GM21528 (cell line): ENCODE data around the gene ACSF3.

Source experiments
- ATAC-seq: cut with Tn5 transposase; IDR thresholded peaks from one replicate; pipeline ENCODE4 v1.9.1; 2021; ENCODE audit warnings: mild to moderate bottlenecking, moderate library complexity; ENCODE audit not compliant: unreplicated experiment, low FRiP score

Gene ACSF3

GRCh38 chr16:89093602-89094251 lies at the start of gene ACSF3:
Gene ACSF3 (plus strand): TSS chr16:89093852. CDS start chr16:89100682, 6,830 bp downstream.
- ATAC-seq: no peak

- no peak for ATAC-seq
Observed at GRCh38 chr16:89044418-89045180, 49.1 kb upstream of the ACSF3 start.

- ATAC-seq: no peak
Observed at GRCh38 chr16:89045181-89045815, 48.4 kb upstream of the ACSF3 start.

- no peak for ATAC-seq
Observed at GRCh38 chr16:89045881-89046280, 47.8 kb upstream of the ACSF3 start.

GRCh38 chr16:89046491-89046890 lies 47.2 kb upstream of the ACSF3 start:
- no peak for ATAC-seq

GRCh38 chr16:89047331-89048089 lies 46.1 kb upstream of the ACSF3 start:
- ATAC-seq: no peak

- ATAC-seq: no peak
Observed at GRCh38 chr16:89048090-89048725, 45.4 kb upstream of the ACSF3 start.

- no peak for ATAC-seq
Observed at GRCh38 chr16:89048871-89049422, 44.7 kb upstream of the ACSF3 start.

GRCh38 chr16:89049484-89050118 lies 44.1 kb upstream of the ACSF3 start:
- no peak for ATAC-seq

- no peak for ATAC-seq
Observed at GRCh38 chr16:89050119-89050867, 43.4 kb upstream of the ACSF3 start.

- no peak for ATAC-seq
Observed at GRCh38 chr16:89050868-89051311, 42.8 kb upstream of the ACSF3 start.

- ATAC-seq: no peak
Observed at GRCh38 chr16:89051521-89052166, 42.0 kb upstream of the ACSF3 start.

GRCh38 chr16:89052191-89052889 lies 41.3 kb upstream of the ACSF3 start:
- no peak for ATAC-seq

GRCh38 chr16:89052890-89053724 lies 40.5 kb upstream of the ACSF3 start:
- no peak for ATAC-seq

- no peak for ATAC-seq
Observed at GRCh38 chr16:89053725-89054029, 40.0 kb upstream of the ACSF3 start.

- no peak for ATAC-seq
Observed at GRCh38 chr16:89054261-89054661, 39.4 kb upstream of the ACSF3 start.

- no peak for ATAC-seq
Observed at GRCh38 chr16:89054714-89055113, 38.9 kb upstream of the ACSF3 start.
